GM18505 (cell line): ENCODE data around the gene ST8SIA5.

ENCODE experiments used
- ATAC-seq: cut with Tn5 transposase; IDR thresholded peaks from one replicate; pipeline ENCODE4 v1.9.1; 2021; ENCODE audit not compliant: unreplicated experiment
- POLR2A ChIP-seq: IDR thresholded peaks from 4 replicates; pipeline ENCODE4 v1.6.1; 2011; ENCODE audit warnings: borderline replicate concordance; ENCODE audit not compliant: insufficient read depth, insufficient read length; ENCODE audit errors: extremely low read depth

Gene ST8SIA5

GRCh38 chr18:46660957-46661749 is 95.7 kb downstream of the ST8SIA5 start:
- TF ChIP-seq POLR2A: no peak
- ATAC-seq: no peak

DNA sequence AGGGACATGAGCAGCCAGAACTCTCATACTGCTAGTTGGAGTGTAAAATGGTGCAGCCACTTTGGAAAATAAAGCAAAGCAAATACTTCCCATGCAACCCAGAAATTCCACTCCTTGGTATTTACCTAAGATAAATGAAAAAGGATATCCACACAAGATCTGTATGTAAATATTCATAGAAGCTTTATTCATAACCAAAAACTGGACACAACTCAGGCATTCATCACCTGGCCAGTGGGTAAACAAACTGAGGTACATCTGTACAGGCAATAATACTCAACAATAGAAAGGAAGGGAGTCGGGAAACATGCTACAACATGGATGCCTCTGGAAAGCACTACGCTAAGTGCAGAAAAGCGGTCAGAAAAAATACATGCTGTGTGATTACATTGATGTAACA is 97.4 kb downstream of the ST8SIA5 start:
- TF ChIP-seq POLR2A: no peak
- ATAC-seq: no peak

GRCh38 chr18:46657115-46657955 is 99.5 kb downstream of the ST8SIA5 start, which contains the start of gene LOXHD1:
Gene LOXHD1, minus strand, starts transcription at chr18:46657220. Its CDS starts 187 bp downstream, at chr18:46657033.
- no peak for ATAC-seq

GRCh38 chr18:46656326-46657114 is 100.3 kb downstream of the ST8SIA5 start:
- TF ChIP-seq POLR2A: no peak
- no peak for ATAC-seq

More at GRCh38 chr18:46657115-46657955, 99.5 kb downstream of the ST8SIA5 start, which contains the start of gene LOXHD1:
- TF ChIP-seq POLR2A: no peak

DNA sequence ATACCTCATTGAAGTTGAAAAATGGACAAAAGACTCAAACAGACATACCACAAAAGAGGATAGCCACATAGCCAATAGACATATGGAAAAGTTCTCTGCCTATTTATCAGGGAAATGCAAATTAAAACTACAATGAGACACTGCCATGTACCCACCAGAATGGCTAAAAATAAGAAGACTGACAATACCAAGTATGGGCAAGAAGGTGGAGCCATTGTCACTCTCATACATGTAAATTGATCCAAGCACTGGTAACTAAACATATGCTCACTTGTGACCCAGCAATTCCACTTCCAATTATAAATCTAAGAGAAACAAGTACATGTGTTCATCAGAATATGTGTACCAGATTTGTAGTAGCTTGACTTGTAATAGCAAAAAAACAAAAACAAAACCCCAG is 104.5 kb downstream of the ST8SIA5 start:
- no peak for ATAC-seq
- no peak for TF ChIP-seq POLR2A

DNA sequence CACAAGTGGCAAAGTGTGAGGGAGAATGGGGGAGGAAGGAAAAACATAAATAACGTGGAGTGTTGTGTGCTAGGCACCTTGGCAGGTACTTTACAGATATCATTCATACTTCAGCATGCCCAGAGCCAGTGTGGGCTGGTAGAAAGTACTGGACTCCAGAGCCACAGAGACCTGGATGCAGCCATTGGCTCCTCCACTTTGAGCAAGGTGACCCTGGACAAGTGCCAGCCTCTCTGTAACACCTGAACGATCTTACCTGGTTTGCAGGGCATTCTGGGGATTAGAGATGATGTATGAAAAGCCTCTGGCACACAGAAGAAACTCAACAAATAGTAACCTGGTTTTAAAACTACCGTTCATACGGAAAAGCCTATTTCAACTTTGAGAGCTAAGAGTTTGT is 106.2 kb downstream of the ST8SIA5 start:
- no peak for TF ChIP-seq POLR2A
- ATAC-seq: no peak

DNA sequence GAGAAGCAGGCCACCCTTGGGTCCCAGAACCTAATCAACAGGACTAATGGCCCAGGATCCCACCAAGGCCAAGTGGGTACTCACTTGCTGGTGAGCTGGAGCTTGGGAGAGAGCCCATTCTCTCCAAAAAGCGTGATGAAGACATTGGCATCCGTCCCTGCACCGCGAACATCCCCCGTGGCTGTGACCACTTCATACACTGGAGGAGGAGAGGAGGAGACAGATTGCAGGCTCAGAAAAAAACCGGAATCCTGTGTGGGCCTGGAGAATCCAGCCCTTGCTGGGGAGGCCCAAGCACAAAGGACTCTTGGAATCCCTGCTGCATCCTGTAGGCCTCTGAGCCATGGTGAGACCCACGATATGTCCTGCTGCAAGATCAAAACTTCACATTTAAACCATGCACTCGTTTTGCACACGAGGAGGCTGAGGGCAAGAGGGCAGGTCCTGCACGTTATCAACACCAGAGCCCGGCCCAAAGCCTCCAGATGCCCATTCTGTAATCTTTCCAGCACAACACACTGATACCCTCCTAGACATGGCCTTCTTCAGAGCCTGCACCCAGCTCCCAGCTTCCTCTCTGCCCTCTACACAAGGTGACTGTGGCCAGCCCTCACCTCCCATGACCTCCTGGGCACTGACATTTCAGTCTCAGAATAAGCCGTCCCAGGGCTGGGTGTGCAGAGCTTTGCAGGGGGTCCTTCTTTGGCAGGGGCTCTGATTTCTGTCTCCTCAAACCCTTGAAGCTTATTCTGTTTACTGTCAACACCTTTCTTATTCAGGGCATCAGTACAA is 107.6 kb downstream of the ST8SIA5 start:
- ATAC-seq: no peak

GRCh38 chr18:46646468-46646867 is 110.4 kb downstream of the ST8SIA5 start:
- ATAC-seq: no peak
- no peak for TF ChIP-seq POLR2A

More for the DNA sequence above, 107.6 kb downstream of the ST8SIA5 start:
- no peak for TF ChIP-seq POLR2A

DNA sequence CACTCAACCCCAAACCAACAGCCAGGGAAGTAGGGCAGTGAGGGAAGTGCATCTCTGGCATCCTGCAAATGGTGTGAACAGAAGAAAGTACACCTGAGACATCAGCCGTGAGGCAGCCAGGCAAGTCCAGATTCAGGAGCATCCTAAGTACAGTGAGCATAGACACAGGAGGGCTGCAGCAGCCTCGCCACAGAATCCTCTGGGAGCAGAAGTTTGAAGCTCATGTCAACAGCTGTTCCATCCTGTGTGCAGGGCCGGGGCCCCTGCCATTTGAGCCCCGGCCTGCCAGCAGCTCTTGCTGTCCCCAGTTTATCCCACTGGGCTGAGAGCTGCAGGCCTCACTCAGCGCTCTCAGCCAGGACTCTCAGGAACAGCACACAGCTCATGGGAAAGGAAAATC is 114.3 kb downstream of the ST8SIA5 start:
- TF ChIP-seq POLR2A: no peak
- no peak for ATAC-seq

GRCh38 chr18:46641917-46642316 is 114.9 kb downstream of the ST8SIA5 start:
- no peak for ATAC-seq
- no peak for TF ChIP-seq POLR2A

DNA sequence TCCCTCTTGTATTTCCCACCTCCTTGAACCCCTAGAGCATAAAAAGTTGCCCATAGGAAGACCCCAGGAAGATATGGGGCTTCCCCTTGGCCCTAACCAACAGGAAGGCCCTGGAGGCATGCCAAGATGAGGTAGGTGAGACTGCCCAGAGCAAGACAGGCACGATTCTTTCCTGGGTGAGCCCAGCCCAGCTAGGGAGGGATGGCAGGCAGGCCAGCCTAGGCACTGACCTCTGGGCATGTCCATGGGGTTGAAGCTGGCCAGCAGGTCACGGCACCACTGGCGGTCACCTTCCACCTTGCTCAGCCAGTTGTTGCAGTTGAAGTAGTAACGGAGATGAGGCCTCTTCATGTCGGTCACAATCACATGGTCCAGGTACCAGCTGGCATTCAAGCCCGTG is 117.5 kb downstream of the ST8SIA5 start:
- TF ChIP-seq POLR2A: no peak

DNA sequence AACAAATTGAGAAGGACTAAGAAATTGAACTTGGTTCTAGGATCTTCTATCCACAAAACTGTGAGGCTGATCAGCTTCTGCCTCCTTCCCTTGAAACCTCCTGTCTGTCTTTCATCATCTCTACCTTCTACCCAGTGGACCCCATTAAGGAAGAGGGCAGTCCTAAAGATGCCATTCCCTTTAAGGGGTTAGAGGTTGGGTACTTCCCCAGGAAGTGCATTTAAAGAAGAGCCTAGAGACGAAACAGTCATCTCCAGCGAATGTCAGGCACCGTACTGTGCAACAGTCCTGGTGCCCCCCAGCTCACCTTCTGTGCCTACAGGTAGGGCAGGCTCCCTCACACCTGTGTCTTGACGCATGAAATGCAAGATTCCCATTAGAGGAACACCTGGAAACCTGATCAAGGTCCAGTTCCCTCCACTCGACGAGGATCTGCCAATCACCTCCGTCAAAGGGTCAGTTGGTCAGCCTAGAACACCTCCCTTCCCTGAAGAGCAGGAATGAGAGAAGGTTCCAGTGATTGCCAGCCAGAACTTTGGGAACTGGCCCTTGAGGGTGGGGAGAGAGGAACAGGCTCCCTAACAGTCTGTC is 120.7 kb downstream of the ST8SIA5 start:
- TF ChIP-seq POLR2A: no peak
- no peak for ATAC-seq

More for the DNA sequence above, 117.5 kb downstream of the ST8SIA5 start:
- ATAC-seq: no peak
